NAMALWA (cell line): ENCODE data around the gene LMO2.

Source experiments
- DNase-seq: peaks from one replicate; pipeline ENCODE4 v3.0.0-alpha.2; 2015; ENCODE audit warnings: low spot score

The LMO2 gene

GRCh38 chr11:33887886-33888285 lies 4.0 kb downstream of the LMO2 start:
- DNase-seq = no peak

- no peak for DNase-seq
Observed at GRCh38 chr11:33885338-33886005, 6.4 kb downstream of the LMO2 start.

GRCh38 chr11:33884601-33885000 lies 7.3 kb downstream of the LMO2 start:
- no peak for DNase-seq

- DNase-seq = no peak
Observed at GRCh38 chr11:33884035-33884434, 7.8 kb downstream of the LMO2 start.

- no peak for DNase-seq
Observed at GRCh38 chr11:33881651-33882503, 10.0 kb downstream of the LMO2 start.

- DNase-seq = no peak
Observed at GRCh38 chr11:33880979-33881378, 10.9 kb downstream of the LMO2 start.

GRCh38 chr11:33879375-33879774 lies 12.5 kb downstream of the LMO2 start:
- DNase-seq = no peak

GRCh38 chr11:33877038-33877437 lies 14.8 kb downstream of the LMO2 start:
- DNase-seq = no peak

GRCh38 chr11:33875621-33876294 lies 16.1 kb downstream of the LMO2 start:
- no peak for DNase-seq

GRCh38 chr11:33874910-33875490 lies 16.9 kb downstream of the LMO2 start:
- no peak for DNase-seq

- DNase-seq = no peak
Observed at GRCh38 chr11:33874433-33874832, 17.4 kb downstream of the LMO2 start.

GRCh38 chr11:33869481-33870422 lies 22.1 kb downstream of the LMO2 start:
- DNase-seq = no peak

- no peak for DNase-seq
Observed at GRCh38 chr11:33868647-33869461, 23.0 kb downstream of the LMO2 start.

GRCh38 chr11:33867996-33868646 lies 23.8 kb downstream of the LMO2 start:
- no peak for DNase-seq

GRCh38 chr11:33867561-33867960 lies 24.3 kb downstream of the LMO2 start:
- DNase-seq = no peak

- DNase-seq = no peak
Observed at GRCh38 chr11:33866936-33867335, 24.9 kb downstream of the LMO2 start.

- no peak for DNase-seq
Observed at GRCh38 chr11:33864479-33864878, 27.4 kb downstream of the LMO2 start.

- no peak for DNase-seq
Observed at GRCh38 chr11:33863418-33864172, 28.3 kb downstream of the LMO2 start.

- no peak for DNase-seq
Observed at GRCh38 chr11:33861941-33862589, 29.8 kb downstream of the LMO2 start.
